Sciatic nerve (tissue), 2 donors: ENCODE measurements around the gene USP40. TPM values are rescaled to one million over a fixed set of nuclear protein-coding genes. Genes with fewer than 3 reads are reported as not detected.

ENCODE experiments used
- ATAC-seq: fragments of 200-7000 bp; cut with Tn5 transposase; one replicate; pipeline ENCODE4 v1.9.1; 2020; ENCODE audit warnings: mild to moderate bottlenecking, moderate library complexity
- DNase-seq: peaks from one replicate; pipeline ENCODE4 v3.0.0-alpha.2; 2020; ENCODE audit warnings: low spot score
- intact Hi-C: fragments of 100-400 bp; cut with DNase I; formaldehyde crosslinking; loops from one replicate; pipeline ENCODE4 v1.14.2; 2022
- total RNA-seq: library from RNA; stranded (reverse); fragmentation: NEBNext Ultra II Directional; extraction: Animal tissue kit (Norgen Biotek cat#: 25700); gene quantifications from one replicate; pipeline ENCODE4 v1.2.1, GENCODE V29; 2021
- donor health status: DM: no; HTN: no; CAD: no.
- donor health status: DM: no; HTN: no; CAD: no.

The USP40 gene
- total RNA-seq, 1 donor from 2014 or later: 61.0 TPM

DNA sequence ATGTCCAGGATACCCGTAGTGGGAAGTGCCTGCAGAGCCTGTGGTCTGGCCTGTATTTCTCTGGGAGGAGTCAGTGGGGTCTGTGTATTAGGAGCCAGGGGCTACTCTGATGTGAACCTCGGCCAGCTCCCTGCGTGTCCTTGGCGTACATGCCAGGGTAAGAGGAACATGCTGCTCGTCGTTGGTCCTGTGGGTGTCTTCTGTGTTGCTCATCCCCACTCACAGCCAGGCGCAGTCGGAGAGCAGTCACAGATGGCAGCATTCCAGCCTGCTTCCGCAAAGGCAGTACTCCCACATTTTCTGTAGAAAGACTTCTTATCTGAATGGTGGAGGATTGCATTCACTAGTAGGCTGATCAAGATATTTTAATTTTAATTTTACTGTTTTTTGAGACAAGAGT is 127.4 kb downstream of the USP40 start:
- DNase-seq (no peak), ATAC-seq (no peak)
- intact Hi-C loops: no loop called here

DNA sequence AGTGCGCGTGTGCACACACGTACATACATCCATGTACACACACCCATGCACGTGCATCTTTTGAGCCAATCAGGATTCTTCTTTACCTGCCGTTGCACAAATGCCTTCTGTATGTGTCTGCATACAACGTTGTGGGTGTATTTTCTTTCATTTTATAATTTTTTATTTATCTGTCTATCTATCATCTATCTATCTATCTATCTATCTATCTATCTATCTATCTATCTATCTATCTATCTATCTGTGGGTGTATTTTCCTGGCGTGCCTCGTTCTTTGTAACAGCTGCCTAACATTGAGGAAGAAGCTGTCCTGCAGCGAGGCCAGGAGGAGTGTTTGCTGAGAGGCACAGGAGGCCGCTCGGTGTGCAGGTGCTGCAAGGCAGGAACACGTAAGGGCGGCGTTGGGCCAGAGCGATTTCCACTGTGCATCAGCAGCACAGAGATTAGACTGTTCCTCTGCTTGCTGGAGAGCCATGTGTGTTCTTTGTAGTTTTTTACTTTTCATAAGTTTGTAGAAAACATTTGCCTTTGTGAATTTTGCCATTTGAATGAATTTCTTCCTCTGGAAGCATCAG is 127.9 kb downstream of the USP40 start:
- no peak for DNase-seq
- intact Hi-C loops: no loop called here
- no peak for ATAC-seq

DNA sequence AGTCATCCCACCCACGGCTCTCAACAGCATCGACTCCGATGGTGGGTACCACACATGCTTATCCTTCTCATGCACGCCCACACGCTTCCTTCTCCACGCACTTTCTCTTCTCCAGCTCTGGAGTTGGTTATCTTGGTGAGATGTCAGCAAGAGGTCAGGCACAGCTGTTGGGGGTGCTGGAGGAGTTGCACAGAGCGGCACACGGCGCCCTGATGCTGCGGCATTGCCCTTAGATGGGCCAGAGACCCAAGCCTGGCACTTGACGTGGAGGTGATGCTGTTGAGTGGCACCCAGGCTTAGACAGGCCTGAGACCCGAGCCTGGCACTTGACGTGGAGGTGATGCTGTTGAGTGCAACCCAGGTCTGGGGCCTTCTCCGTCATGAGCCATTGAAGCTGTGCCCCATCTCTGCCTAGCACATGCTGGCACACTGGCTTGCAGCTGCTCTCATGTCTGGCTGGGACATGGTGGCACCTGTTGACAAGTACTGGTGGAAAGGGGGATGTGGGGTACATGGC is 129.1 kb downstream of the USP40 start:
- intact Hi-C loops: no loop called here
- peak; percentile 39 for DNase-seq
- no peak for ATAC-seq

DNA sequence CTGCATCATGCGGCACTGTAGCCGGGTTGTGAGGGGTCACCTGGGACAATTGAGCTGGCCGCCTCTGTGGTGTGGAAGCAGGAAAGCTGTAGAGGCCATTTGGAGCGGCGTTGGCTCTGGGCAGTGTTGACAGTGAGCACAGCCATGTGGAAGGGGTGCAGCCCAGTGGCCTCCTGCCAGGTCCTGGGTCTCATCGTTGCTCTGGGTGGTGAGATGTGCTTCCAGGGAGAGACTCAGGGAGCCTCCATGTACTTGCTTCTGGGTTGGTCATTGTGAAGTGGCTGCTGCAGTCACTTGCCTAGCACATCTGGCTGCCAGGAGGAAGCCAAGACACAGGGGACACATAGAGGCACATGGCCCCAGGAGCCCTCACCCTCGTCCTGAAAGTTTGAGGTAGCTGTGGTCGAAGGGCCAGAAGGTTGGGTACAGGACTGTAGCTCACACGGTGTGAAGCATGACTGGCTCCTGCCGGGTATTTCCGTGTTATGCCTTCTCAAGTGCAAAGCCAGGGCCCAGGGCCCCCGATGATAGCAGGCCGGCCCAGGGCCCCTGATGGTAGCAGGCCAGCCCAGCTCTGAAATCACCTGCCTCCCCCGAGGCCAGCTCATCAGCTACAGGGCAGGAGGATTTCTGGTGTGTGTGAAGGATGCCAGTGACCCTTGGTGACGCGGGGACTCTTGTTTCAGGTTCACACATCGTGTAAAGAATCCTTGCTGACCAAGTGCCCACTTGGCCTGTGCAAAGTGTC is 129.7 kb downstream of the USP40 start:
- DNase-seq (peak; percentile 57), ATAC-seq (no peak)
- intact Hi-C loops: no loop called here

DNA sequence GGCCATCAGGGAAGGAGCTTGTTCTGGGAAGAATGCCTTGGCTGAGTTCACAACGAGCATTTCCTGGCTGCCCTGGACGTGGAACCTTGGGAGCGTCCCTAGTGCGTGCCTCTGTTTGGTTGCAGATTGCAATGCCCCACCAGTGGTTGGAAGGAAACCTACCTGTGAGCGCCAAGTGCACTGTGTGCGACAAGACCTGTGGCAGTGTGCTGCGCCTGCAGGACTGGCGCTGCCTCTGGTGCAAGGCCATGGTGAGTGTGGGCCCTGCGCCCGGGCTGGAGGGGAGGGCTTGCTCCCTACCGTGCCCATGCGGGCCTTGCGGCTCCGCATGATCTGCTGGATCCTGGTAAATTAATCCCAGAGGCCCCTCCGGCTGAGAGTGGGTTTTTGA is 130.4 kb downstream of the USP40 start:
- intact Hi-C loops: no loop called here
- DNase-seq: peak; percentile 30
- no peak for ATAC-seq

DNA sequence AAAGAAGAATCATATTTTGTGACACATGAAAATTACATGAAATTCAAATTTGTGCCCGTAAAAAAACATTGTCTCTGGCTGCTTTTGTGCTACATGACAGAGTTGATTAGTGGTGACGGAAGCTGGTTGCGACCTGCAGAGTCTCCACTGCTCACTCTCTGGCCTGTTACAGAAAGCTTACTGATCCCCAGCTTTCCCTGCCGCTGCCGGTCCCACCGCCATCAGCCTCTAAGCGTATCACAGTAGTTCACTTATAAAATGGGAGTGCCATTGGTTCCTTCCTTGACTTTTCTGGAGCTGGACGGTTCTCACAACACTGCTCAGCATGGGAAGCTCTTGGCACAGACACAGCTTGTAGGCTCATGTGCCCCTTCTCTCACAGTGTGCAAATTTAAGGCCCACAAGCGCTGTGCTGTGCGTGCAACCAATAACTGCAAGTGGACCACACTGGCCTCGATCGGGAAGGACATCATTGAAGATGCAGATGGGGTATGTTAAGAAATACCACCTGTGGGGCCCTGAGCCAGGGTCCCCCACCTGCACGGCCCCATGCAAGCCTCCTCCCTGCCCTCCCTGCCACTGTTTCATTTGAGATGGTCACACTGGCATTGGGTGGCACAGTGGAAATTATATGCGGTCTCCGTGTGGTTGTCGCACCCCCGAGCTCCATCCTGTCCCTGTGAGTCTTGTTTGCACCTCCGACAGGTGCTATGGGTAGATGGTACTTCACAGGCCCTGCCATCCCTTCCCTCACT is 131.0 kb downstream of the USP40 start:
- no peak for ATAC-seq
- peak; percentile 25 for DNase-seq
- intact Hi-C loops: no loop called here

DNA sequence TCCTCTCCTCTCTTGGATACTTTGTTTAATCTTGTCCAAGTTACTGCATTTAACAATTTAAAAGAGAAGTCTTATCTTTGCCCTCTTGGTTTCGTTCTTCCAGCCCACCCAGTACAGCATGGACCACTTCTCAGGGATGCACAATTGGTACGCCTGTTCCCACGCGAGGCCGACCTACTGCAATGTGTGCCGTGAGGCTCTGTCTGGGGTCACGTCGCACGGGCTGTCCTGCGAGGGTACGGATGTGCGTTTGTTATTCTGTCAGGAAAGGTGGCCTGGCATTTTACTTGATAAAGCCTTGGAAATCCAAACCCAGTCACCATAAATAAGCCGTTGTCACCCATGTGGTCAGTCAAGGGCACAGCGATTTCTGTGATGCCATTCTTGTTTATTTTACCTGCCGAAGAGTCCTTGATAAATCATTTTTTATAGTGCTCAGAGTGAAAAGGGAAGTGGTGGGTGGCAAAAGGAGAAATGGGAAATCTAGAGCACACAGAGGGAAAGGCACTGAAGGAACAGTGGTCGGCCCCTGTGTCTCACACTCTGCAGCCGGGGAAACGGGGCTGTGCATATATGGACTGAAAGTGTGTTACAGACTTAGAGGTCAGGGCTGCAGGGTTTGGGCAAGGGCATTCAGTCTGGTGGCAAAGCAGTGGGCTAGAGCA is 131.8 kb downstream of the USP40 start:
- DNase-seq (peak; percentile 49), ATAC-seq (peak; percentile 26)
- intact Hi-C loops: no loop called here

DNA sequence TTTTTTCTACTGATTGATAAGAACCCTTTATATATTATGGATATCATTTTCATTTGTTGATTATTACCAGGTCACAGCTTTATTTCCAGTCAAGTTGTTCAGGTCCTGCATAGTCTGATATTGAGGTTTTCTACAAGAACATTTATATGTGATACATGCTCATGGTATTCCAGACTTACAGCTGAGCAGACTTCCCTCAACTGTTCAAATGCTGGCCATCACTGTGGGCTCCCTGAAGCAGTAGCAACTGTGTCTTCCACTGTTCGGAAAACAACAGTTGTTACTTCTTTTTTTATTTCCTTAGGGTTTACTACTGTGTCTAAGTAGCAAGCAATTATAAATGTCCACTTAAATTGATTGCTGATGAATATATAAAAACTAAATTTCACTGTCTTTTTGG is 132.8 kb downstream of the USP40 start:
- DNase-seq (no peak), ATAC-seq (no peak)
- intact Hi-C loops: no loop called here

DNA sequence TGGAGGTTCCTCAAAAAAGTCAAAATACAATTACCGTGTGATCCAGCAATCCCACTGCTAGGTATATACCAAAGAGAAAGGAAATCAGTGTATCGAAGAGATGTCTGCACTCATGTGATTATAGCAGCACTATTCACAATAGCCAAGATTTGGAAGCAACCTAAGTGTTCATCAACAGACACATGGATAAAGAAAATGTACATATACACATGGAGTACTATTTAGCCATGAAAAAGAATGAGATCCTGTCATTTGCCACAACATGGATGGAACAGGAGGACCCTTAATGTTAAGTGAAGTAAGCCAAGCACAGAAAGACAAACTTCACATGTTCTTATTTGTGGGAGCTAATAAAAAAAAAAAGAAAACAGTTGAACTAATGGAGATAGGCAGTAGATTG is 133.6 kb downstream of the USP40 start:
- DNase-seq: no peak
- intact Hi-C loops: no loop called here

DNA sequence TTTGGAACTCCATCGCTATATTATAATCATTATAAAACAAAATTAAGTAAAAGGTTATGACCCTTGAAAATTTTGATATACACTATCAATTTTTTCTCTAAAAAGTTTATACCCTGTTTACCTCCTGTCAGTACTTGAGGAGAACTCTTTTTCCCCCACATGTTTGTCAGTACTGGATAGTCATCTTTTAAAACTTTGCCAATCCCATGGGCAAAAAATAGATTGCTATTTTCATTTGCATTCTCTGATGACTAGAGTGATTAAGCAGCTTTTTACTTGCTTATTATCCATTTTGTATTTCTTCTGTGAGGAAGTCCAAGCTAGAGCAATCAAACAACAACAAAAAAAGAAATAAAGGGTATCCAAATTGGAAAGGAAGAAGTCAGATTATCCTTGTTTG is 135.9 kb downstream of the USP40 start:
- no peak for ATAC-seq
- DNase-seq: no peak
- intact Hi-C loops: no loop called here

More for the DNA sequence above, 133.6 kb downstream of the USP40 start:
- no peak for ATAC-seq

DNA sequence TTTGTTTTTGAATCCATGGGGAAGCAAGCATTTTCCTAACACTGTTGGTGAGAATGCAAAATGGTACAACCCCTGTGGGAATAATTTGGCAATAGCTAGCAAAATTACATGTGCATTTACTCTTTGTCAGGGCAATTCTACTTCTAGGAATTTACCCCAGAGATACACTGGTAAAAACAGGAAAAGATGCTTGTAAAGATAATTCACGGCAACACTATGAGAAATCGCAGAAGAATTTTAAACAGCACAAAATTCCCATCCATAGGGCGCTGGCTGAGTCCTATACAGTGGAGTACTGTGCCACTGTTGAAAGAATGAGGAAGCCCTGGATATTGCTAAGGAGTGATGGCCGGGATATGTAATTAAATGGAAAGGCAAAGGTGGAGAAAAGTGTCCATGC is 136.5 kb downstream of the USP40 start:
- no peak for ATAC-seq
- DNase-seq: no peak
- intact Hi-C loops: no loop called here

DNA sequence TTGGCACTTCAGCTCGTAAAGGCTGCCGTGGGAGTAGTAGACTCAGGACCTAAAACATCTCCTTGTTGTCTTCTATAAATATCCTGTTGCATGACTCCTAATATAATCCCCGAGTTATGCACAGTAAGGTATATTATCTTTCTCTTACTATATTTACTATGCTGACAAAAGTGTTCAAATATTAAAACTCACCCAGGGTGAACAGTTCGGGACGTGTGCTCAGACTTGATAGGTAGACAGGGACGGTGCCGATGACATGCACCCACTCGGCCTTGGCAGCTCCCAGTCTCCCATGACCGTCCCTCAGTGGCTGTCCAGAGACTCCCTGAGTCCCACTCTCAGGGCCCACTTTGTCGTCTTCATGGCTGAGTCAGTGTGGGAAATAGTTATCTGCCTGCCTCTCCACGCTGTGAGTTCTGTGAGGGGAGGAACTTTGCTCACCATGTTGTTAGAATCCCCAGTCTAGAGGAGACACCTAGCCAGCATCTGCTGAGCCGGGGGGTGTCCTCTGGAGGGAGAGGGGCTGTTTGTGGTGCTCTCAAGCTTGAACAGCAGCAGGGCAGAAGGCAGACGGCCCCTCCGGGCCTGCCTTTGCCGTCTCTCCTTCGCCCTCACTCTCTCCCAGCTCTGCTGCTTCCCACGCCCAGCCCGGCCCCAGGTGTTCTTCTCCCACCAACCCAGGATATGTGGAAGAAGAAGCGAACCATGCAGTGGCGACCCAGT is 137.2 kb downstream of the USP40 start:
- intact Hi-C loops: no loop called here
- DNase-seq: no peak
- no peak for ATAC-seq

DNA sequence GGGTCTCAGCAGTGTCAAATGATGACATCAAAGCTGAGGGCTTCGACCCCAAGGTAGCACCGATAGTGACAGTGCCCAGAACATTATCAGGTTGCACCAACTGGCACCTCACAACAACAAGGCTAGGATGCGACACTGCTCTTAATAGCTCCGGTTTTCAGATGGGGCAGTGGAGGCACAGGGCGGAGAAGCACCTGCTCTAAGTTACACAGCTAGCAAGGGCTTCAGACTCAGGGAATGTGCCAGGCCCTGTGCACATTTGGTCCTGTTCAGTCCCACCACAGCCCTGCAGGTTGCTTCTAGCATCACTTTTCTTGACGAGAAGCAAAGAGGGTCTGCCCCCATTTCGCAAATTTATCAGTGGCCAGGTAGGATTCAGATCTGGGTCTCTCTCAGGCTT is 138.1 kb downstream of the USP40 start:
- intact Hi-C loops: no loop called here
- no peak for ATAC-seq
- no peak for DNase-seq

DNA sequence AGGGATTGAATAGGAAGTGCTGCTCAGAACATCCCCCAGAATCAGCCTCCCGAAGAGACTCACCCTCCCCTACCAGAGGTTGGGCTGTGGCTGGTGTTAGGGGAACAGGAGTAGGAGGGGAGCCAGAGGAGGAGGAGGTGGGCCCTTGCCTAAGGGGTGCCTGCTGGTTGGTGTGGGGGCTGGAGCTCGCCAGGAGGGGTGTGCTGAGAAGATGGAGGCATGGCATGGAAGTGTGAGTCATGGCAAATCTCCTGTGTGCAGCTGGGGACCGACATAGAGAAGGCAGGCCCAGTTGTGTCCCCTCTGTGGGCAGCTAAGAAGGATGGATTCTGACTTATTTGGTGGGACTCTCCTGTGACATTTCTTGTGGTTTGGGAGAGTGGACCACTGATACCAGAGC is 138.6 kb downstream of the USP40 start:
- DNase-seq: no peak
- no peak for ATAC-seq

DNA sequence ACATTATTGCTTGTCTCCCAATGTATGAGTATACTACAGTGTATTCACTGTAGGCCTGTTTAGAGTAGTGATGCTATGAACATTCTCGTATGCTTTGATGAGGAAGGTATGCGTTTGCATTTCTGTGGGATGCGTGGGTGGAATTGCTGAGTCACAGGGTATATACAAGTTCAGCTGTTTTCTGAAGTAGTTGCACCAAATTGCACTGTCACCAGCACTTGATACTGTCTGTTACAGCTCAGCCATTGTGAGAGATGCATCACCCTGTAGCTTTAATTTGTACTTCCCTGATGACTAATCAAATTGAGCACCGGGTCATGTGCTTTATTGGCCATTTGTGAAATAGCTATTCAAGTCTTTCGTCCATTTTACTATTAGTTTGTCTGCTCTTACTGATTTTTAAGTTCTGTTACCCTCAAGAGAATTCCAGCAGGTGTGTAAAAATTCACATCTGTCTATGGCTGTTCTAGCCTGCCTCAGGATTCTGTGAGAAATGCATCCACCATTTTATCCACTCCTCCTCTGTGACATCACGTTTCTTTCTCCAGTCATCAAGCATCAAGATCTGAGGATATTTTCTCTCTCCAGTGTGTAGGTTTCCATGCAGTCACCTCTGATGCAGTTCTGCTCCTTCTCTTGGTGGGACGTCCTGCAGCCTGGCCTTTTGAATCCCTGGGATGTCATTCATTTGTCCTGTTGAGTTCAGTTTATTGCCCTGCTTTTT is 139.8 kb downstream of the USP40 start:
- DNase-seq (no peak), ATAC-seq (no peak)
- intact Hi-C loops: no loop called here

More for the DNA sequence above, 138.6 kb downstream of the USP40 start:
- intact Hi-C loops: no loop called here
